CD4-positive, CD25-positive, alpha-beta regulatory T cell (primary cell): ENCODE measurements around the gene VSTM2L. TPM values are rescaled to one million over a fixed set of nuclear protein-coding genes. Genes with fewer than 3 reads are reported as not detected.

Experiments
- ATAC-seq, 2 donors: fragments of 150-1000 bp; cut with Tn5 transposase; one replicate each; pipeline ENCODE4 v1.10.0; 2021; ENCODE audit warnings: low read depth in 2 of 2, moderate number of reproducible peaks in 2 of 2, moderate library complexity in 1 of 2
- DNase-seq, 3 donors: peaks; one replicate each; pipeline versions ENCODE4 v3.0.0 to v3.0.0-alpha.2; 2012 to 2022; ENCODE audit warnings: mixed read lengths in 1 of 3
- H3K27ac ChIP-seq: one replicate; pipeline ENCODE4 v1.7.0; 2013; ENCODE audit warnings: mild to moderate bottlenecking, low read length; ENCODE audit not compliant: insufficient read depth, poor library complexity, severe bottlenecking
- H3K27me3 ChIP-seq: one replicate; pipeline ENCODE4 v1.7.0; 2013; ENCODE audit warnings: low read length; ENCODE audit not compliant: control insufficient read depth, insufficient read depth
- H3K36me3 ChIP-seq: one replicate; pipeline ENCODE4 v1.7.0; 2013; ENCODE audit warnings: mild to moderate bottlenecking, low read length, moderate library complexity; ENCODE audit not compliant: control insufficient read depth, insufficient read depth
- H3K4me1 ChIP-seq: 2 replicates; pipeline ENCODE4 v1.7.0; 2013; ENCODE audit warnings: mild to moderate bottlenecking, low read length; ENCODE audit not compliant: insufficient read depth, control insufficient read depth, poor library complexity, severe bottlenecking
- H3K4me3 ChIP-seq: one replicate; pipeline ENCODE4 v1.7.0; 2013; ENCODE audit warnings: low read depth, mild to moderate bottlenecking, low read length, moderate library complexity
- H3K9me3 ChIP-seq, 2 experiments: 1 replicate in 1 of 2; 2 replicates in 1 of 2; pipeline ENCODE4 v1.7.0; 2013; ENCODE audit warnings: low read length in 2 of 2, mild to moderate bottlenecking in 1 of 2, moderate library complexity in 1 of 2; ENCODE audit not compliant: control insufficient read depth in 2 of 2
- H3K27ac Mint-ChIP-seq, 3 donors: one replicate each; pipeline ENCODE4 v1.8.0; 2020 to 2022; ENCODE audit warnings: mild to moderate bottlenecking in 3 of 3, mixed read lengths in 3 of 3, moderate library complexity in 2 of 3
- H3K27me3 Mint-ChIP-seq: one replicate; pipeline ENCODE4 v1.8.0; 2022; ENCODE audit warnings: mild to moderate bottlenecking, mixed read lengths
- H3K36me3 Mint-ChIP-seq: one replicate; pipeline ENCODE4 v1.8.0; 2020; ENCODE audit warnings: mixed read lengths
- H3K4me1 Mint-ChIP-seq, 4 donors: one replicate each; pipeline ENCODE4 v1.8.0; 2020 to 2022; ENCODE audit warnings: mixed read lengths in 4 of 4, mild to moderate bottlenecking in 1 of 4
- H3K4me3 Mint-ChIP-seq, 4 donors: one replicate each; pipeline ENCODE4 v1.8.0; 2020 to 2022; ENCODE audit warnings: mild to moderate bottlenecking in 4 of 4, mixed read lengths in 4 of 4, moderate library complexity in 3 of 4
- H3K9me3 Mint-ChIP-seq, 7 donors: one replicate each; pipeline ENCODE4 v1.8.0; 2020 to 2022; ENCODE audit warnings: mixed read lengths in 7 of 7, mild to moderate bottlenecking in 3 of 7, moderate library complexity in 2 of 7
- polyA plus RNA-seq, 4 donors: library from polyadenylated mRNA; unstranded; fragments of 300-500 nt; fragmentation: Illumina TruSeq; gene quantifications; one replicate each; pipeline ENCODE4 v1.2.3, GENCODE V29; 2021
- total RNA-seq: library from RNA; stranded (reverse); gene quantifications from one replicate; pipeline ENCODE4 v1.2.3, GENCODE V29; 2022

VSTM2L gene
- total and polyA plus RNA-seq, 5 donors from 2014 or later: not detected

GRCh38 chr20:37881601-37882343 lies 21.2 kb upstream of the VSTM2L start:
- Histone ChIP-seq H3K27ac (no peak overlapping the region), H3K4me3 (no peak overlapping the region), H3K9me3 (no peaks in the 10 kb centered on the region), H3K27me3 (no peaks in the 10 kb centered on the region), H3K4me1 (no peaks in the 10 kb centered on the region), H3K36me3 (no peaks in the 10 kb centered on the region)
- ATAC-seq: no peak
- no peak for DNase-seq
- Mint-ChIP-seq H3K36me3 (no peaks in the 10 kb centered on the region), H3K9me3 (peaks cover 0 to 2% (median 0%) of the 10 kb centered on the region in 7 donors), H3K27ac (no peak overlapping the region), H3K4me1 (no peaks in the 10 kb centered on the region), H3K4me3 (no peak overlapping the region), H3K27me3 (no peaks in the 10 kb centered on the region)

- Mint-ChIP-seq H3K36me3 (no peaks in the 10 kb centered on the region), H3K9me3 (peaks cover 0 to 2% (median 0%) of the 10 kb centered on the region in 7 donors), H3K27me3 (peaks cover 4% of the 10 kb centered on the region), H3K27ac (no peak overlapping the region), H3K4me3 (no peak overlapping the region), H3K4me1 (no peaks in the 10 kb centered on the region)
- ATAC-seq (no peak), DNase-seq (no peak)
- H3K9me3 ChIP-seq: no peaks in the 10 kb centered on the region
- H3K27ac ChIP-seq: no peak overlapping the region
- H3K4me1 ChIP-seq: no peaks in the 10 kb centered on the region
- H3K27me3 ChIP-seq: no peaks in the 10 kb centered on the region
- no peaks in the 10 kb centered on the region for H3K36me3 ChIP-seq
- H3K4me3 ChIP-seq: no peak overlapping the region
Measured at GRCh38 chr20:37882961-37883712, 19.8 kb upstream of the VSTM2L start.

GRCh38 chr20:37885042-37885441 lies 17.9 kb upstream of the VSTM2L start:
- Mint-ChIP-seq H3K36me3 (no peaks in the 10 kb centered on the region), H3K9me3 (peaks cover 0 to 2% (median 0%) of the 10 kb centered on the region in 7 donors), H3K27ac (no peak overlapping the region), H3K4me3 (no peak overlapping the region), H3K4me1 (no peaks in the 10 kb centered on the region), H3K27me3 (peaks cover 4% of the 10 kb centered on the region)
- no peaks in the 10 kb centered on the region for H3K36me3 ChIP-seq
- no peak for ATAC-seq
- H3K27me3 ChIP-seq: no peaks in the 10 kb centered on the region
- no peaks in the 10 kb centered on the region for H3K9me3 ChIP-seq
- H3K4me1 ChIP-seq: no peaks in the 10 kb centered on the region
- DNase-seq: no peak
- H3K4me3 ChIP-seq: no peak overlapping the region
- no peak overlapping the region for H3K27ac ChIP-seq

GRCh38 chr20:37885593-37886503 lies 17.1 kb upstream of the VSTM2L start:
- no peaks in the 10 kb centered on the region for H3K36me3 Mint-ChIP-seq
- H3K4me3 ChIP-seq: no peak overlapping the region
- H3K9me3 ChIP-seq: no peaks in the 10 kb centered on the region
- no peak overlapping the region for H3K4me3 Mint-ChIP-seq
- DNase-seq (no peak), ATAC-seq (no peak)
- no peak overlapping the region for H3K27ac Mint-ChIP-seq
- H3K9me3 Mint-ChIP-seq: peaks cover 0 to 2% (median 0%) of the 10 kb centered on the region in 7 donors
- H3K27me3 Mint-ChIP-seq: peaks cover 4% of the 10 kb centered on the region
- H3K27me3 ChIP-seq: no peaks in the 10 kb centered on the region
- H3K27ac ChIP-seq: no peak overlapping the region
- no peaks in the 10 kb centered on the region for H3K4me1 Mint-ChIP-seq
- H3K4me1 ChIP-seq: no peaks in the 10 kb centered on the region
- no peaks in the 10 kb centered on the region for H3K36me3 ChIP-seq

GRCh38 chr20:37886851-37887297 lies 16.1 kb upstream of the VSTM2L start:
- Mint-ChIP-seq H3K27ac (no peak overlapping the region), H3K9me3 (peaks cover 0 to 2% (median 0%) of the 10 kb centered on the region in 7 donors), H3K4me3 (no peak overlapping the region), H3K4me1 (no peaks in the 10 kb centered on the region), H3K36me3 (no peaks in the 10 kb centered on the region), H3K27me3 (peaks cover 4% of the 10 kb centered on the region)
- Histone ChIP-seq H3K36me3 (no peaks in the 10 kb centered on the region), H3K9me3 (no peaks in the 10 kb centered on the region), H3K4me3 (no peak overlapping the region), H3K27me3 (no peaks in the 10 kb centered on the region), H3K4me1 (no peaks in the 10 kb centered on the region), H3K27ac (no peak overlapping the region)
- DNase-seq (no peak), ATAC-seq (no peak)

GRCh38 chr20:37888641-37889040 lies 14.3 kb upstream of the VSTM2L start:
- Mint-ChIP-seq H3K9me3 (peaks cover 0 to 2% (median 0%) of the 10 kb centered on the region in 7 donors), H3K27ac (no peak overlapping the region), H3K4me3 (no peak overlapping the region), H3K36me3 (no peaks in the 10 kb centered on the region), H3K4me1 (no peaks in the 10 kb centered on the region), H3K27me3 (peaks cover 4% of the 10 kb centered on the region)
- ATAC-seq (no peak), DNase-seq (no peak)
- no peaks in the 10 kb centered on the region for H3K27me3 ChIP-seq
- H3K4me3 ChIP-seq: no peak overlapping the region
- no peaks in the 10 kb centered on the region for H3K9me3 ChIP-seq
- H3K27ac ChIP-seq: no peak overlapping the region
- no peaks in the 10 kb centered on the region for H3K36me3 ChIP-seq
- H3K4me1 ChIP-seq: no peaks in the 10 kb centered on the region

GRCh38 chr20:37890108-37890507 lies 12.8 kb upstream of the VSTM2L start:
- Mint-ChIP-seq H3K36me3 (no peaks in the 10 kb centered on the region), H3K4me3 (no peak overlapping the region), H3K27me3 (peaks cover 4% of the 10 kb centered on the region), H3K27ac (no peak overlapping the region), H3K4me1 (no peaks in the 10 kb centered on the region), H3K9me3 (peaks cover 0 to under 1% (median 0%) of the 10 kb centered on the region in 7 donors)
- H3K36me3 ChIP-seq: no peaks in the 10 kb centered on the region
- no peaks in the 10 kb centered on the region for H3K4me1 ChIP-seq
- no peak overlapping the region for H3K4me3 ChIP-seq
- H3K27ac ChIP-seq: no peak overlapping the region
- DNase-seq (no peak), ATAC-seq (no peak)
- H3K9me3 ChIP-seq: no peaks in the 10 kb centered on the region
- H3K27me3 ChIP-seq: no peaks in the 10 kb centered on the region
